ENCODE measurements around the gene FASN.
"Not testable (repeated sequence)": the region's sequence is repeated elsewhere in the genome, so short reads cannot be mapped to it uniquely, and the experiment has no call there.

FASN gene

GRCh38 chr17:82041144-82041814 lies 56.8 kb downstream of the FASN start:
- H3K9me2 ChIP-seq (replicated peaks; ENCODE audit: low read depth, low read length), result no peaks in the 10 kb centered on the region
- peaks cover 7% of the 10 kb centered on the region for H4K20me1 ChIP-seq (ENCODE audit: insufficient read depth, low read length, poor library complexity, severe bottlenecking)
- H3K4me1 ChIP-seq (ENCODE audit: insufficient read depth, low read length, poor library complexity, severe bottlenecking), result peaks cover 8% of the 10 kb centered on the region
- no peaks in the 10 kb centered on the region for H3K36me3 ChIP-seq (ENCODE audit: insufficient read depth, low read length)
- peaks cover 7% of the 10 kb centered on the region; the same call in 1 of the 2 replicates for H3K79me2 ChIP-seq (ENCODE audit: insufficient read depth, low read length)
- TF ChIP-seq EZH2phosphoT487 (IDR thresholded peaks at IDR 0.05; ENCODE audit: borderline replicate concordance), result no peak
- no peak for TF ChIP-seq CTCF (conservative IDR thresholded peaks at IDR 0.05; ENCODE audit: low read length)
- no peaks in the 10 kb centered on the region for H3K9me3 ChIP-seq (ENCODE audit: insufficient read depth, low read depth, low read length)
- H2AFZ ChIP-seq (ENCODE audit: low read length), result no peak overlapping the region
- no peak overlapping the region for H3K4me2 ChIP-seq (ENCODE audit: low read depth, low read length, poor library complexity, severe bottlenecking)
- H3K9ac ChIP-seq (ENCODE audit: low read depth, low read length, poor library complexity, severe bottlenecking), result no peak overlapping the region
- H3K4me3 ChIP-seq (ENCODE audit: low read length, poor library complexity, severe bottlenecking), result no peak overlapping the region
- H3K27me3 ChIP-seq (ENCODE audit: insufficient read depth, low read length, poor library complexity, severe bottlenecking), result no peaks in the 10 kb centered on the region
- H3F3A ChIP-seq (ENCODE audit: low read depth), result no peaks in the 10 kb centered on the region

- H3K36me3 ChIP-seq (ENCODE audit: insufficient read depth, low read length), result no peaks in the 10 kb centered on the region
- no peak overlapping the region for H3K4me2 ChIP-seq (ENCODE audit: low read depth, low read length, poor library complexity, severe bottlenecking)
- H3K79me2 ChIP-seq (ENCODE audit: insufficient read depth, low read length), result peaks cover 7% of the 10 kb centered on the region; the same call in 1 of the 2 replicates
- H3F3A ChIP-seq (ENCODE audit: low read depth), result no peaks in the 10 kb centered on the region
- TF ChIP-seq EZH2phosphoT487 (IDR thresholded peaks at IDR 0.05; ENCODE audit: borderline replicate concordance), result no peak
- no peaks in the 10 kb centered on the region for H3K9me2 ChIP-seq (replicated peaks; ENCODE audit: low read depth, low read length)
- H2AFZ ChIP-seq (ENCODE audit: low read length), result no peak overlapping the region
- H3K4me3 ChIP-seq (ENCODE audit: low read length, poor library complexity, severe bottlenecking), result no peak overlapping the region
- H3K9me3 ChIP-seq (ENCODE audit: insufficient read depth, low read depth, low read length), result no peaks in the 10 kb centered on the region
- peaks cover 8% of the 10 kb centered on the region for H3K4me1 ChIP-seq (ENCODE audit: insufficient read depth, low read length, poor library complexity, severe bottlenecking)
- H4K20me1 ChIP-seq (ENCODE audit: insufficient read depth, low read length, poor library complexity, severe bottlenecking), result peaks cover 7% of the 10 kb centered on the region
- H3K9ac ChIP-seq (ENCODE audit: low read depth, low read length, poor library complexity, severe bottlenecking), result no peak overlapping the region
- H3K27me3 ChIP-seq (ENCODE audit: insufficient read depth, low read length, poor library complexity, severe bottlenecking), result no peaks in the 10 kb centered on the region
These were observed 58.2 kb downstream of the FASN start for GRCh38 chr17:82039695-82040299.

GRCh38 chr17:82038796-82039409 lies 59.1 kb downstream of the FASN start:
- not testable (repeated sequence) for H3K9ac ChIP-seq (ENCODE audit: low read depth, low read length, poor library complexity, severe bottlenecking); H3K9me3 ChIP-seq (ENCODE audit: insufficient read depth, low read depth, low read length); H3K4me2 ChIP-seq (ENCODE audit: low read depth, low read length, poor library complexity, severe bottlenecking); H3K4me3 ChIP-seq (ENCODE audit: low read length, poor library complexity, severe bottlenecking); H2AFZ ChIP-seq (ENCODE audit: low read length); H3F3A ChIP-seq (ENCODE audit: low read depth); H3K27me3 ChIP-seq (ENCODE audit: insufficient read depth, low read length, poor library complexity, severe bottlenecking); H3K9me2 ChIP-seq (replicated peaks; ENCODE audit: low read depth, low read length); H3K36me3 ChIP-seq (ENCODE audit: insufficient read depth, low read length); H4K20me1 ChIP-seq (ENCODE audit: insufficient read depth, low read length, poor library complexity, severe bottlenecking); H3K4me1 ChIP-seq (ENCODE audit: insufficient read depth, low read length, poor library complexity, severe bottlenecking); H3K79me2 ChIP-seq (ENCODE audit: insufficient read depth, low read length)

- H3K4me1 ChIP-seq (ENCODE audit: insufficient read depth, low read length, poor library complexity, severe bottlenecking), result peaks cover 8% of the 10 kb centered on the region
- H3K27me3 ChIP-seq (ENCODE audit: insufficient read depth, low read length, poor library complexity, severe bottlenecking), result no peaks in the 10 kb centered on the region
- no peaks in the 10 kb centered on the region for H3K36me3 ChIP-seq (ENCODE audit: insufficient read depth, low read length)
- TF ChIP-seq CTCF (conservative IDR thresholded peaks at IDR 0.05; ENCODE audit: low read length), result no peak
- TF ChIP-seq EZH2phosphoT487 (IDR thresholded peaks at IDR 0.05; ENCODE audit: borderline replicate concordance), result no peak
- H3K9me2 ChIP-seq (replicated peaks; ENCODE audit: low read depth, low read length), result no peaks in the 10 kb centered on the region
- peaks cover 7% of the 10 kb centered on the region; the same call in 1 of the 2 replicates for H3K79me2 ChIP-seq (ENCODE audit: insufficient read depth, low read length)
- peak overlapping the region; percentile 90 for H3K4me3 ChIP-seq (ENCODE audit: low read length, poor library complexity, severe bottlenecking)
- H3K9ac ChIP-seq (ENCODE audit: low read depth, low read length, poor library complexity, severe bottlenecking), result peak overlapping the region; percentile 89
- H2AFZ ChIP-seq (ENCODE audit: low read length), result peak overlapping the region; percentile 79
- H3K4me2 ChIP-seq (ENCODE audit: low read depth, low read length, poor library complexity, severe bottlenecking), result peak overlapping the region; percentile 94
- H3K9me3 ChIP-seq (ENCODE audit: insufficient read depth, low read depth, low read length), result no peaks in the 10 kb centered on the region
- peaks cover 7% of the 10 kb centered on the region for H4K20me1 ChIP-seq (ENCODE audit: insufficient read depth, low read length, poor library complexity, severe bottlenecking)
- no peaks in the 10 kb centered on the region for H3F3A ChIP-seq (ENCODE audit: low read depth)
These were observed 60.2 kb downstream of the FASN start for GRCh38 chr17:82037889-82038195.
